B cell (primary cell): Measurements from ENCODE around the gene ADAMTS14. TPM values are rescaled to one million over a fixed set of nuclear protein-coding genes. Genes with fewer than 3 reads are reported as not detected.

Experiments
- ATAC-seq: fragments of 200-7000 bp; cut with Tn5 transposase; one replicate; pipeline ENCODE4 v1.10.0; 2021; ENCODE audit warnings: low read depth, mild to moderate bottlenecking, moderate number of reproducible peaks, moderate library complexity
- CTCF ChIA-PET: fragments of 350-600 bp; sonication (Branson Sonifier 250); formaldehyde crosslinking; loops from one replicate; lab custom pipeline; 2021; ENCODE audit warnings: antibody characterized with exemption, inconsistent platforms; lab: Charles Lee
- POLR2A ChIA-PET: fragments of 350-600 bp; sonication (Branson Sonifier 250); formaldehyde crosslinking; loops from one replicate; lab custom pipeline; 2021; ENCODE audit warnings: antibody characterized with exemption; lab: Charles Lee
- DNase-seq: peaks from one replicate; pipeline ENCODE4 v3.0.0; 2013
- H2AFZ ChIP-seq: 2 replicates; pipeline ENCODE4 v1.6.1; 2012; ENCODE audit warnings: mild to moderate bottlenecking, low read depth, low read length; ENCODE audit not compliant: insufficient read depth, poor library complexity, severe bottlenecking
- H3K27ac ChIP-seq, 2 donors: 1 replicate in 1 of 2; 2 replicates in 1 of 2; pipeline ENCODE4 v1.5.1; 2012 to 2013; ENCODE audit warnings: low read length in 2 of 2, mild to moderate bottlenecking in 2 of 2, moderate library complexity in 1 of 2
- H3K27me3 ChIP-seq, 4 experiments: fragments of 200-600 bp in 1 of 4; sonication (generic) in 1 of 4; replicated peaks in 1 of 4; 1 replicate in 2 of 4; 2 replicates in 2 of 4; pipeline versions ENCODE4 v1.6.1 to v1.7.0; 2013 to 2016; ENCODE audit warnings: low read length in 3 of 4, mild to moderate bottlenecking in 2 of 4, mixed read lengths in 1 of 4, moderate library complexity in 1 of 4; ENCODE audit not compliant: insufficient read depth in 4 of 4, control insufficient read depth in 3 of 4; ENCODE audit errors: control extremely low read depth in 1 of 4
- H3K36me3 ChIP-seq, 2 experiments: replicated peaks in 1 of 2; 1 replicate in 1 of 2; 2 replicates in 1 of 2; pipeline versions ENCODE4 v1.6.1 to v1.7.1; 2013; ENCODE audit warnings: low read length in 1 of 2; ENCODE audit not compliant: insufficient read depth in 2 of 2, control insufficient read depth in 1 of 2; ENCODE audit errors: control extremely low read depth in 1 of 2, extremely low read depth in 1 of 2
- H3K4me1 ChIP-seq, 2 donors: fragments of 200-600 bp in 1 of 2; sonication (generic) in 1 of 2; 1 replicate in 1 of 2; 2 replicates in 1 of 2; pipeline versions ENCODE4 v1.5.1 to v1.6.1; 2013 to 2017; ENCODE audit warnings: low read length in 2 of 2; ENCODE audit not compliant: control insufficient read depth in 2 of 2, insufficient read depth in 2 of 2
- H3K4me2 ChIP-seq: replicated peaks from 2 replicates; pipeline ENCODE3; 2012; ENCODE audit warnings: mild to moderate bottlenecking, low read depth, low read length; ENCODE audit not compliant: poor library complexity, severe bottlenecking
- H3K4me3 ChIP-seq, 5 experiments: fragments of 200-600 bp in 1 of 5; sonication (generic) in 1 of 5; 1 replicate in 3 of 5; 2 replicates in 2 of 5; pipeline versions ENCODE4 v1.5.1 to v1.7.0; 2011 to 2016; ENCODE audit warnings: low read length in 4 of 5, mild to moderate bottlenecking in 4 of 5, low read depth in 2 of 5, control low read depth in 1 of 5, moderate library complexity in 1 of 5; ENCODE audit not compliant: insufficient read depth in 1 of 5; ENCODE audit errors: control extremely low read depth in 1 of 5, extremely low read depth in 1 of 5
- H3K79me2 ChIP-seq: fragments of 200-600 bp; sonication (generic); one replicate; pipeline ENCODE4 v1.6.0; 2016; ENCODE audit warnings: low read length; ENCODE audit not compliant: control insufficient read depth, insufficient read depth
- H3K9ac ChIP-seq: fragments of 200-600 bp; sonication (generic); 2 replicates; pipeline ENCODE4 v1.6.1; 2017; ENCODE audit warnings: mild to moderate bottlenecking, low read length, moderate library complexity
- H3K9me3 ChIP-seq, 3 donors: one replicate each; pipeline versions ENCODE4 v1.6.1 to v1.7.1; 2013; ENCODE audit warnings: low read length in 2 of 3; ENCODE audit not compliant: control insufficient read depth in 2 of 3, insufficient read depth in 1 of 3; ENCODE audit errors: control extremely low read depth in 1 of 3
- H4K20me1 ChIP-seq: 2 replicates; pipeline ENCODE4 v1.6.0; 2012; ENCODE audit warnings: mild to moderate bottlenecking, low read length; ENCODE audit not compliant: insufficient read depth, control insufficient read depth, poor library complexity, severe bottlenecking
- H3K27ac Mint-ChIP-seq: one replicate; pipeline ENCODE4 v1.8.0; 2021; ENCODE audit warnings: mixed read lengths
- H3K27me3 Mint-ChIP-seq: one replicate; pipeline ENCODE4 v1.8.0; 2021; ENCODE audit warnings: mixed read lengths
- H3K4me1 Mint-ChIP-seq: one replicate; pipeline ENCODE4 v1.8.0; 2021; ENCODE audit warnings: mixed read lengths
- H3K4me3 Mint-ChIP-seq: one replicate; pipeline ENCODE4 v1.8.0; 2021; ENCODE audit warnings: mixed read lengths
- H3K9me3 Mint-ChIP-seq: one replicate; pipeline ENCODE4 v1.8.0; 2022; ENCODE audit warnings: mixed read lengths; ENCODE audit not compliant: insufficient read depth
- EZH2 ChIP-seq: IDR thresholded peaks from 2 replicates; pipeline ENCODE4 v1.6.1; 2012; ENCODE audit warnings: borderline replicate concordance, low read depth, mild to moderate bottlenecking, moderate library complexity, low read length; ENCODE audit not compliant: insufficient read depth, poor library complexity, severe bottlenecking
- WGBS: methylation state at CpG from one replicate; pipeline ENCODE4 v1.1.5; 2013; ENCODE audit warnings: missing lambda C conversion rate; ENCODE audit not compliant: insufficient coverage; 5-methylcytosine and 5-hydroxymethylcytosine counted together
- intact Hi-C: fragments of 100-400 bp; cut with micrococcal nuclease; formaldehyde crosslinking; loops from one replicate; pipeline ENCODE4 v1.10.0; 2022
- polyA plus RNA-seq: library from polyadenylated mRNA; depleted of rRNA; stranded (reverse); fragments of >200 nt; gene quantifications from 2 replicates; pipeline ENCODE4 v1.2.3, GENCODE V29; 2012
- total RNA-seq, 2 donors: library from RNA; stranded (reverse); fragments of 120-200 nt in 1 of 2; gene quantifications; 1 replicate in 1 of 2; 2 replicates in 1 of 2; pipeline versions ENCODE4 v1.2.3 to v1.2.4, GENCODE V29; 2013 to 2022
- TF ChIP-seq, protein P1 (sequence below): fragments of 200-600 bp; IDR thresholded peaks from one replicate; pipeline ENCODE4 v1.8.0; 2022; ENCODE audit warnings: antibody characterized with exemption, mild to moderate bottlenecking

Gene ADAMTS14
- total and polyA plus RNA-seq, 2 donors (not counting 1 experiment from before 2014, with no cell fraction given): not detected

- no peaks in the 10 kb centered on the region for H4K20me1 ChIP-seq
- H3K27ac ChIP-seq: no peak overlapping the region
- intact Hi-C loops: no loop called here
- TF ChIP-seq EZH2: no peak
- TF ChIP-seq, protein P1, sequence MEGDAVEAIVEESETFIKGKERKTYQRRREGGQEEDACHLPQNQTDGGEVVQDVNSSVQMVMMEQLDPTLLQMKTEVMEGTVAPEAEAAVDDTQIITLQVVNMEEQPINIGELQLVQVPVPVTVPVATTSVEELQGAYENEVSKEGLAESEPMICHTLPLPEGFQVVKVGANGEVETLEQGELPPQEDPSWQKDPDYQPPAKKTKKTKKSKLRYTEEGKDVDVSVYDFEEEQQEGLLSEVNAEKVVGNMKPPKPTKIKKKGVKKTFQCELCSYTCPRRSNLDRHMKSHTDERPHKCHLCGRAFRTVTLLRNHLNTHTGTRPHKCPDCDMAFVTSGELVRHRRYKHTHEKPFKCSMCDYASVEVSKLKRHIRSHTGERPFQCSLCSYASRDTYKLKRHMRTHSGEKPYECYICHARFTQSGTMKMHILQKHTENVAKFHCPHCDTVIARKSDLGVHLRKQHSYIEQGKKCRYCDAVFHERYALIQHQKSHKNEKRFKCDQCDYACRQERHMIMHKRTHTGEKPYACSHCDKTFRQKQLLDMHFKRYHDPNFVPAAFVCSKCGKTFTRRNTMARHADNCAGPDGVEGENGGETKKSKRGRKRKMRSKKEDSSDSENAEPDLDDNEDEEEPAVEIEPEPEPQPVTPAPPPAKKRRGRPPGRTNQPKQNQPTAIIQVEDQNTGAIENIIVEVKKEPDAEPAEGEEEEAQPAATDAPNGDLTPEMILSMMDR: no peak
- H3K4me1 Mint-ChIP-seq: no peaks in the 10 kb centered on the region
- H3K4me2 ChIP-seq: no peak overlapping the region
- H3K4me3 ChIP-seq: no peak overlapping the region
- H3K9me3 ChIP-seq: no peaks in the 10 kb centered on the region
- no peak overlapping the region for H3K27ac Mint-ChIP-seq
- H3K4me3 Mint-ChIP-seq: no peak overlapping the region
- ChIA-PET CTCF (no interaction called here), POLR2A (no interaction called here)
- ATAC-seq: no peak
- no peaks in the 10 kb centered on the region for H3K4me1 ChIP-seq
- no peaks in the 10 kb centered on the region for H3K27me3 ChIP-seq
- H3K9me3 Mint-ChIP-seq: no peaks in the 10 kb centered on the region
- DNase-seq: no peak
- H2AFZ ChIP-seq: no peak overlapping the region
- WGBS: 84% methylated on average over 9 of the region's 12 CpGs
- no peaks in the 10 kb centered on the region for H3K79me2 ChIP-seq
- H3K36me3 ChIP-seq: no peaks in the 10 kb centered on the region
- H3K9ac ChIP-seq: no peak overlapping the region
- peaks cover 8% of the 10 kb centered on the region for H3K27me3 Mint-ChIP-seq
Observed at GRCh38 chr10:70740406-70741288, 68.3 kb downstream of the ADAMTS14 start.
